ENCODE measurements around the gene C4A. TPM values are rescaled to one million over a fixed set of nuclear protein-coding genes. Genes with fewer than 3 reads are reported as not detected.

The C4A gene
- total and polyA plus RNA-seq, 2 of the 13 experiments (the other 11 are each of a cell fraction or from before 2014, with no cell fraction given): 165 to 478 TPM

- peak overlapping the region; percentile 74; the same call in 1 of the 2 replicates for H3K4me2 ChIP-seq (ENCODE audit: low read depth, low read length)
- POLR2A ChIA-PET: no interaction called here
These were observed 64.1 kb downstream of the C4A start for GRCh38 chr6:32045811-32046449.

GRCh38 chr6:32046450-32047083 is 64.7 kb downstream of the C4A start:
- Histone ChIP-seq H3K4me2 (ENCODE audit: low read depth, low read length) (peak overlapping the region; percentile 74; the same call in 1 of the 2 replicates), H3K9ac (ENCODE audit: insufficient read depth, low read depth, low read length) (no peak overlapping the region), H3K36me3 (replicated peaks in 1 of 2; ENCODE audit: control insufficient read depth in 1 of 2, insufficient read depth in 2 of 2, low read length in 2 of 2) (no peaks in the 10 kb centered on the region), H4K20me1 (ENCODE audit: insufficient read depth, low read length) (no peaks in the 10 kb centered on the region), H3K4me1 (ENCODE audit: insufficient read depth, low read length) (peaks cover 39% of the 10 kb centered on the region), H3K4me3 (replicated peaks in 1 of 3; ENCODE audit: insufficient read depth in 1 of 3, low read depth in 2 of 3, low read length in 3 of 3) (no peak overlapping the region; a peak in 1 of 6 replicates), H3K9me3 (ENCODE audit: low read length) (no peaks in the 10 kb centered on the region), H2AFZ (ENCODE audit: low read length) (no peak overlapping the region), H3K27ac (ENCODE audit: extremely low read length, insufficient read depth, low read length) (no peak overlapping the region), H3K79me2 (ENCODE audit: insufficient read depth, low read length) (no peaks in the 10 kb centered on the region), H3K27me3 (ENCODE audit: control insufficient read depth in 1 of 2, insufficient read depth in 2 of 2, low read length in 2 of 2) (peaks cover 9 to 17% of the 10 kb centered on the region in 2 experiments; a peak in 3 of 5 replicates)
- ATAC-seq (peak; percentile 10), FAIRE-seq (no peak), DNase-seq (ENCODE audit: low spot score) (peak; percentile 31)
- in situ Hi-C loops (cut with HindIII; ENCODE audit: extremely low pct_ligation_motif_present, low pct_unique_long_range_greater_than_20kb) (no loop called here), intact Hi-C loops (cut with micrococcal nuclease; ENCODE audit: unreplicated experiment) (no loop called here)
- no TSS peak for BruUV-seq (replicated peaks)
- 30% methylated on average over 14 of the region's 14 CpGs for WGBS (ENCODE audit: low lambda C conversion rate)
- ChIA-PET CTCF (ENCODE audit: low intra/inter-chr PET ratio, low total read pairs) (no interaction called here), POLR2A (interaction anchor here (1.4 kb wide), 1 partner anchor 924 kb away, joined by 3 read pairs; no protein-coding TSS in a partner anchor)
- TF ChIP-seq CEBPZ (IDR thresholded peaks at IDR 0.05; ENCODE audit: low read length) (no peak), DR1 (CRISPR knock-in tag; IDR thresholded peaks at IDR 0.05) (no peak), EEA1 (CRISPR knock-in tag; IDR thresholded peaks at IDR 0.05; ENCODE audit: borderline replicate concordance) (no peak), ZNF235 (CRISPR knock-in tag; IDR thresholded peaks at IDR 0.05; ENCODE audit: borderline replicate concordance) (no peak), REXO4 (CRISPR knock-in tag; IDR thresholded peaks at IDR 0.05; ENCODE audit: borderline replicate concordance) (no peak), ZNF253 (CRISPR knock-in tag; IDR thresholded peaks at IDR 0.05; ENCODE audit: borderline replicate concordance) (no peak)

More at GRCh38 chr6:32045811-32046449, 64.1 kb downstream of the C4A start:
- intact Hi-C loops (cut with micrococcal nuclease; ENCODE audit: unreplicated experiment): no loop called here
- H3K4me1 ChIP-seq (ENCODE audit: insufficient read depth, low read length): peaks cover 39% of the 10 kb centered on the region
- FAIRE-seq (no peak), ATAC-seq (no peak), DNase-seq (ENCODE audit: low spot score) (no peak)
- H3K27me3 ChIP-seq (ENCODE audit: control insufficient read depth in 1 of 2, insufficient read depth in 2 of 2, low read length in 2 of 2): peaks cover 7 to 10% of the 10 kb centered on the region in 2 experiments; a peak in 2 of 5 replicates
- H3K36me3 ChIP-seq (replicated peaks in 1 of 2; ENCODE audit: control insufficient read depth in 1 of 2, insufficient read depth in 2 of 2, low read length in 2 of 2): no peaks in the 10 kb centered on the region
- CTCF ChIA-PET (ENCODE audit: low intra/inter-chr PET ratio, low total read pairs): no interaction called here
- no peak overlapping the region for H3K27ac ChIP-seq (ENCODE audit: extremely low read length, insufficient read depth, low read length)
- H3K9me3 ChIP-seq (ENCODE audit: low read length): no peaks in the 10 kb centered on the region
- BruUV-seq (replicated peaks): no TSS peak
- no peaks in the 10 kb centered on the region for H4K20me1 ChIP-seq (ENCODE audit: insufficient read depth, low read length)
- H3K4me3 ChIP-seq (replicated peaks in 1 of 3; ENCODE audit: insufficient read depth in 1 of 3, low read depth in 2 of 3, low read length in 3 of 3): no peak overlapping the region
- TF ChIP-seq HNRNPL (IDR thresholded peaks at IDR 0.05; ENCODE audit: low read depth, low read length) (0 out of 2 replicates have a peak, but pooled peaks have one; percentile 28), ISL2 (CRISPR knock-in tag; IDR thresholded peaks at IDR 0.05) (no peak)
- no peak overlapping the region for H2AFZ ChIP-seq (ENCODE audit: low read length)
- 64% methylated on average over 20 of the region's 22 CpGs for WGBS (ENCODE audit: low lambda C conversion rate)
- H3K79me2 ChIP-seq (ENCODE audit: insufficient read depth, low read length): no peaks in the 10 kb centered on the region
- in situ Hi-C loops (cut with HindIII; ENCODE audit: extremely low pct_ligation_motif_present, low pct_unique_long_range_greater_than_20kb): no loop called here
- H3K9ac ChIP-seq (ENCODE audit: insufficient read depth, low read depth, low read length): no peak overlapping the region

Data from HepG2 (cell line).